HG02943 (cell line): Measurements from ENCODE around the gene TAGLN2.

Experiments used
- ATAC-seq: cut with Tn5 transposase; IDR thresholded peaks from one replicate; pipeline ENCODE4 v1.9.1; 2021; ENCODE audit warnings: mild to moderate bottlenecking, low read depth, moderate library complexity; ENCODE audit not compliant: unreplicated experiment

Gene TAGLN2

DNA sequence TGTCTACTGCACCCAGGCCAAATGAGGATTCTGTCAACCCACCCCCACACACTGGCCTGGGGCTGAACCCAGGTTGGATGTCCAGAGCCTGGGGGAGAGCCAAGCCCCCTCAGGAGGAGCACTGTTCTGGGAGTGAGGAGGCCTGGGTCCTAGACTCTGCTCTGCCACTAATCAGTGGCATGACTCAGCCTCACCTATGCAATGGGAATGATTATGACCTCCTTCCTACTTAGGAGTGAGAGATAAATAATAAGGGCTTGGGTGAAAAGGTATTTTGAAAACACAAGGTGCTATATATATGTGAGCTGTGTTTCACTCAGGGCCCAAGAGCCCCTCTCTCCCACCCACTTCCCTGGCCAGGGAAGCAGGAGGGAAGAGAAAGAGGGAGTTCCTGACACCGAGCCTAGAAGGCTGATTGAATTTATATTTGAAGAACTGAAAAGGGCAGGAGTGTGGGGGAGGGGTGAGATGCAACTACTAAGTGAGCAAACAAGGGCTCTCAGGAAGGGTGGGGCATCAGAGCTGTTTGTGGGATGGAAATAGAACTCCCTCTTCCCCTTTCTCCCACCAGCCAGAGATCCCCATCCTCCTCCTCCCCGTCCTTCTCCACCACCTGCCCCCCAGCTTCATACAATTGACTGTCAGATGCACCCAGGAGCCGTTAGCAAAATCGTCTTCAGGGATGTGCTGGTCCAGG, 11.9 kb upstream of the TAGLN2 start:
- no peak for ATAC-seq

- ATAC-seq, result no peak
Measured at GRCh38 chr1:159936273-159936904, 11.1 kb upstream of the TAGLN2 start.

DNA sequence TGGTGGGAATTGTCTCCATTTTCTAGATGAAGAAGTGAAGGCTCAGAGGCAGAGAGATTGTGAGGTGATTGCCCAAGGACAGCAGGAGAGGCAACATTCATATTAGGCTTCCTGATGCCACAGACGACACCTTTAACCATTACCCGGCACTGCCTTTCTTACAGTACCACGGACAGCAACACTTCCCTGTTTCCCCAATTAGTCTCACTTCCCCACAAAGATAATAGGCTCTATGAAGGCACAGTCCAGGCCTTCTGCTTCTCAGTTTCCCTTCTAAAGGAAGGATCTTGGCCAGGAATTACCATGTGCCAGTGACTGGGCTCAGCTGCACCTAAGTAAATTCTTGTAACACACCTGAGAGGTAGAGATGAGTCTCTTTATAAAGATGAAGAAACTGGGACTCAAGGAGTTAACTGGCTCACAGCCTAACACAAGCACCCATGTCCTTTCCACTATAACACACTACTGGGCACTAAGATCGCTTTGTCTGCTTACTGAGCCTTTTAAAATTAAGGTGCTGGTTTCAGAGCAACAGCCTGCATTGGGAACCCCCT, 10.5 kb upstream of the TAGLN2 start:
- no peak for ATAC-seq

- no peak for ATAC-seq
Measured at GRCh38 chr1:159935305-159935704, 10.0 kb upstream of the TAGLN2 start.

DNA sequence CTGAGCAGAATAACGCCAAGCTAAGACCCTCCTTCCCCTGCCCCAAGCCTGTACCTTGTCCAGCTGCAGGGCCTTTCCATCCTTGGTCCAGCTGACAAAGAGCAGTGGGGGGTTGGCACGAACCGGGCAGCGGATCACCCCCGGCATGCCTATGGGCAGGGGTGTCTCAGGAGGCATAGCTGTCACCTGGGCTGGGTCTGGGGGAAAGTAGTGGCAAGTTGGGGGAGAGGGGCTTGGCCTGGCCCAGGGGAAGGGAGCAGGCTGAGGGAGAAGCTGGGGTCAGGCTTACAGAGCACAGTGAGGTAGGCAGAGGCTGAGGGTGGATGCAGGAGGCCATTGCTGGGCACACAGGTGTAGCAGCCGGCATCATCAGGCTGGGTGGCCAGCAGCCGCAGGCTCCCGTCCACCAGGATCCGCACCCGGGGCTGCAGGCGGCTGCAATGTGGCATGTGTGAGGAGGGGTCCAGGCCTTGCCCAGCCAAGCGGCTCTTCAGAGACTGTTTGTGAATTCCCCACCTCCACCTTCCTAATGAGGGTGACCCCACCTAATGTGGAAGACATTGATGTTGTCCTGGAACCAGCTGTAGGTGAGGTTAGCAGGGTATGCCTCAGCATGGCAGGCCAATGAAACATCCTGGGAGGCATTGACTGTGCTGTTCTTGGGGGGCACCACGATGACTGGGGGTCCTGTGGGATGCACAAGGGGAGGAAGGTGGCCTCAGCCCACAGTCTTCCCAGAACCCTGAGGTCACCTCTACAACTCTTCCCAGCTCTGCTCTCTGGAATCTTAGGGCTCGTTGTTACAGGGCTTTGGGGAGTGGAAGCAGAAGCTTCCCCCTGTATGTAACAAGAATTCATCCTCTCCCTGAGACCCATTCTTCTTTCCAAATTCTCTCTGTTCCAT, 9.1 kb upstream of the TAGLN2 start:
- ATAC-seq, result no peak

DNA sequence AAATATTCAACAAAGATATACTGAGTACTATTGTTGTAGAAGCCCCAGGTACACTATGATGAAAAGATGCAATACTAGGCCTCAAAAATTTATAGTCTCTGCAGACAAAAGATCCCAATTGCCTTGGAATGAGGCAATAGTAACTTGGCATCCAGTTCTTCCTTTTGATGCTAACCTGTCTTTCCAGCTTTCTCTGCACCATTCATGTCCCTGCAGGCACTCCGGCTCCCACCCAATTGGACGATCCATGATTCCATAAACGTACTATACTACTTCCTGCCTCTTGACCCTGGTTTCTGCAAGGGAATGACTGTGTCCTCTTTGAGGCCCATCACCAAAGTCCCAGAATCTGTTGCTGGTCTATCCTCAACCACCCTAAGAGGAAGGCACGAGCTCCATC, 8.0 kb upstream of the TAGLN2 start:
- ATAC-seq, result no peak

DNA sequence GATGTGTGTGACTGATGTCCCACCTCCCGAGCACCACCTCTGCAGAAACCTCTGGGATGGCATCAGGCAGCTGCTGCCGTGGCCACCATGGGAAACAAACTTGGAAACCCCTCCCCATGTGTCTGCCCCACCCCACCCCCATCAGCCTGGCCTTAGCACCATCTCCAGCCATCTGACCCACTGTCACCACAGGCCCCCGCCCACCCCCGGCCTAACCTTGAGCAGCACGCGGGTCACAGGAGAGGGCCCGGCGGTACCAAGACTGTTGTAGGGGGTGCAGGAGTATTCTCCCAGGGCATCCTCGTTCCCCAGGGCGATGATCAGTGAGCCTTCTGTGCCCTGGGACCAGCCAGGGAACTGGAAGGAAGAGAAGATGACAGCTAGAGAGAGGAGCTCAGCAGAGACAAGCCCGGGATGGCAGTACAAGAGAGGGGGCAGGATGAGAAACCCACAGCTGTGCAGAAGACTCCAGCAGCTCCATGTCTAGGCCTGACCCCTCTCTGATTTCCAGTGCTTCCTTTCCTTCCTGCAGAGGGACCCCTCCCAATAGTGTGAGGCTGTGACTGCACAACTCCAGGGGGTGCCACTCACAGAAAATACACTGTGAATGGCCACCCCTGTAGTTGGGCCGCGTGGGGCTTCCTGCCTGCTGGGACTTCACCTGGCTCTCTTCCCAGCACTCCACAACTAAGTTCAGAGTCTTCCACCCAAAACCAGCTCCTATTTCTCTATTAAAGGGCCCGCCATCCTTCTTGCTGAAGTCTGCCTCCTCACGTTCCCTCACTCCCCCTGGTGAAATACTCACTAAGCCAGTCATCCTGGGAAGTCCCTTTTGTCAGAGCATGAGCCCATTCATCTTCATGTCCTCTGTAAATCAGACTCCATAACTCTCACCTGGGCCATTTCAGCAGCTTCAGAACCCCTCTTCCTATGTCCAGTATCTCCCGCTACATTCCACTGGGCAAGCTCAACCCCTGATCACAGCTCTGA, 7.3 kb upstream of the TAGLN2 start:
- no peak for ATAC-seq

DNA sequence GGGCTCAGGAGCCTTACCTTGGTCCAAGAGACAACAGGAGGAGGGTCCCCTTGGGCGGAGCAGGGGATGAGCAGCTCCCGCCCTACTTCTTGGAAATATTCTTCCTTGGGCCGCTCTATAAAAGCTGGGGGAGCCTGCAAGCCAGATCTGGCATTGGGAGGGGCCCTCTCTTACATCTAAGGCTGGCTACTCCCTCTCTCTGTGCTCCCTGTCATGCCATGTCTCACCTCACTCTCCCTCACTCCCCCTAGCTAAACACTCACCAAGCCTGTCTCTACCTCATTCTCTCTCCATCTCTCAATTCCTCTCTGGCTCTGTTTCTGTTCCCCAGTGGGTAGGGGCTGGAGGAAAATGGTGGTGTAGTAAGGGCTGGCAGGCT, 6.5 kb upstream of the TAGLN2 start:
- no peak for ATAC-seq

GRCh38 chr1:159931101-159931794, 5.9 kb upstream of the TAGLN2 start:
- no peak for ATAC-seq

DNA sequence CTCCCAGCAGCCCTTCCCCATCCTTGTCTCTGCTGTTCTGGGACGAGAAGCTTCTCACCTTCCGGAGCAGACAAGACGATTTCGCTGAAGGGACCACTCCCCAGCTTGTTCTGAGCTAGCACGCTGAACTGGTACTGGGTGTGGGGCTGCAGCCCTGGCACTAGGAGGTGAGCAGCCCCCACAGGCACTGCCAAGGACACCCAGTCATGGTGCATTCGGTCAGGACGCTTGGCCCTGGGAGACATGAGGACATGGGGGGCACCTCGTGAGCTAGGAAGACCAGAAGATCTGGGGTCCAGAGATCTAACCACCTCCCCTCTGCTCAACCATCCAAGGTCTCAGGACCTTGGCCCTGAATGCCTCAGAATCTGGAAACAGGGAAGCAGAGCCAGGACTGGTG, 5.3 kb upstream of the TAGLN2 start:
- ATAC-seq, result no peak

- ATAC-seq, result no peak
Measured at GRCh38 chr1:159930216-159930615, 4.9 kb upstream of the TAGLN2 start.

- no peak for ATAC-seq
Measured at GRCh38 chr1:159929155-159930051, 4.1 kb upstream of the TAGLN2 start.

- no peak for ATAC-seq
Measured at GRCh38 chr1:159928491-159929050, 3.3 kb upstream of the TAGLN2 start.

GRCh38 chr1:159927849-159928431, 2.6 kb upstream of the TAGLN2 start:
- no peak for ATAC-seq

DNA sequence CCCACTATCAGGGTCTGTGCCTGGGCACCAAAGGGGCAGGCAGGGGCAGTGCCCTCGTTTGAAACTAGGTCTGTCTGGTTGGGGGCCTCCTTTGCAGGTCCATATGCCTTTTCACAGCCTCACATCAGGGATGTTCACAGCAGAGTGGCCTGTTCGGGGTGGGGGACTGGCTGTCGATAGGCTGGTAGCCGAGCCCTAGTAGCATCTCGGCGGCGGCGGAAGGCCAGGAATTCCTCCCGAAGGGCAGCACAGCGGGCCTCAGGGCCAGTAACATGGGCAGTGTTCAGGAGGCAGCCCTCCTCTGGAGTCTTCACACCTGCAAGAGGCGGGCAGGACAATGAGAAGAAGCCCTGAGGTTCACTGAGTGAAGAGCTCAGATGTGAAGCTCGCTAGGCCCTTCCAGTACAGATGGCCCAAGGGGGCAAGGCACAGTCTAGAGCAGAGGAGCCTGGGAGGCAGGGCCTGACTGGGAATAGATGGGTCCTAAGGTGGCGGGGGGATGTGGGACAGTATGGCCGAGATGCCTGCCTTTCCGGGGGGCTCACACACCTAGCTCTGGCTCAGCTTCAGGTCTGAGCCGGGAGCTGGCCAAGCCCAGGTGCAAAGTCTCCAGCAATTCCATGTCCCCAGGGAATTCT, 2.0 kb upstream of the TAGLN2 start:
- ATAC-seq, result no peak

DNA sequence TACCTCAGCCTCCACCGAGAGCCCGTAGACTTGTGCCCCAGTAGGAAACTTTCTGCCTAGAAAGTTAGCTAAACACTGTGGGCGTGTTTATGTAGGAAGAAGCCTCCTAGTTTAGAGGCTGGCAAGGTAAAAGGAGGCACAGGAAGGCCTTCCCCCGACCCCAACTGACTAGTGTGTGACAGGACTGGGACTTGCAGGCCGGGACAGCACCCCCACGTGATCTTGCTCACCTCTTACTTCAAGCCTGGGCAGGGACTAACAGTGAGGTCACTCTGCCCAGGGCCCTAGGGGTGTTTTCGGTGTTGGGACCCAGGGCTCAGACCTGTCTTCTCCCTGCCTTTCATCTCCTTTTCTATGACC, 392 bp upstream of the TAGLN2 start:
- no peak for ATAC-seq

DNA sequence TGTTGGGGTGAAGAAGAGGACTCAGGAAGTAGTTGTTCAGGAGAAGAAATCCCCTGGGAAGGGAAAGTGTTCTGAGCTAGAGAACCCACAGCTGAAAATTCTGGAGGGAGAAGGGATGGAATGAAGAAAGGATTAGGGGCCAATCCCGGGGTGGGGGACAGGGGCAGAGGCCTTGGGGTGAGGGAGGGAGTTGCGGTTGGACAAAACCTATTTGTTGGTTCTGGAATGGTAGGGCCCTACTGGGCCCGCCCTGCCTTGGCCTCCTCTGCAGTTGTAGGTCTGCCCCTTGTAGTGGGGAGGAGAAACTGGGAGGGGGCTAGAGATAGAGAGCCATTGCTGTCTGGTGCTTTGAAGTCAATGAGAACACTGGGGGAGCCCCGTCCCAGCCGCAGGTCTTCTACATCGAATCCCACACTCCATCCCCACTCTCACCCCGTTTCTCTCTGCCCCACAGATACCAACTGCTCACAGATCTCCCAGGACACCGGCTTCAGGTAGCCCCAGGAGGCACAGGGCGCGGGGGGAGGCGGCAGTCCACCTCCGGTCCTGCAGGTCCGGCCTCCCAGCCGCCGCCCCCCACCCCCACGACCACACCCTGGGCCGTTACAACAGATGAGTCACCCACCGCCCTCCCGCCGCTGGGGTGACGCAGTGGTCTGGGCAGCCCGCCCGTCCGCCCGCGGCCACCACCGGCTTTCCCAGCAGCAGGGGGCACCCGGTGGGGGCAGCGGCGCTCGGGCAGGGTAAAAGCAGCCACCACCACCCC, 1.1 kb downstream of the TAGLN2 start:
- no peak for ATAC-seq
